Glomerular endothelial cell (primary cell): ENCODE measurements around the gene CT83. TPM values are rescaled to one million over a fixed set of nuclear protein-coding genes. Genes with fewer than 3 reads are reported as not detected.

Experiments
- DNase-seq: peaks from one replicate; pipeline ENCODE4 v3.0.0-alpha.2; 2011; ENCODE audit warnings: low read depth, low spot score; ENCODE audit errors: extremely low read depth
- total RNA-seq: library from RNA; depleted of rRNA; stranded (reverse); fragments of >200 nt; gene quantifications from 2 replicates; pipeline ENCODE4 v1.2.3, GENCODE V29; 2015

CT83 gene, protein sequence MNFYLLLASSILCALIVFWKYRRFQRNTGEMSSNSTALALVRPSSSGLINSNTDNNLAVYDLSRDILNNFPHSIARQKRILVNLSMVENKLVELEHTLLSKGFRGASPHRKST
- total RNA-seq, result not detected in 2 replicates

GRCh38 chrX:116462822-116463221, at the start of gene CT83:
CT83 (minus strand) TSS chrX:116462976; CDS start chrX:116462856, 120 bp downstream.
- DNase-seq, result no peak

GRCh38 chrX:116499780-116500179, 37.0 kb upstream of the CT83 start:
- DNase-seq, result no peak

DNA sequence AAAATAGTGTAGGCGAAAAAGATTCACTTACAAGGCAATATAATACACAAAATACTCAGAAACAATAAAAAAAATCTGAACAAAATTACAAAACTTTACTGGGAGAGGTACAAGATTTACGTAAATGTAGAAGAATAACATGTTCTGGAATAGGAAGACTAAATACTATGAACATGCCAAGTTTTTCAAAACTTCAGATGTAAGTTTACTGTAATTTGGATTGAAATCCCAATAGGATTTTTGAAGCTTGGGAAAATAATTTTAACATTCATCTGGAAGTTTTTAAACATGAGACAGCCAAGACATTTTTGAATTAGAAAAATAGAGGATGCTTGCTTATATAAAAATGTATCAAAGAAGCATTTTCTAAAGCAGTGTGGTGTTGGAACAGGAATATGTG, 30.5 kb upstream of the CT83 start:
- DNase-seq, result no peak

- DNase-seq, result no peak
Measured at GRCh38 chrX:116490104-116490503, 27.3 kb upstream of the CT83 start.

DNA sequence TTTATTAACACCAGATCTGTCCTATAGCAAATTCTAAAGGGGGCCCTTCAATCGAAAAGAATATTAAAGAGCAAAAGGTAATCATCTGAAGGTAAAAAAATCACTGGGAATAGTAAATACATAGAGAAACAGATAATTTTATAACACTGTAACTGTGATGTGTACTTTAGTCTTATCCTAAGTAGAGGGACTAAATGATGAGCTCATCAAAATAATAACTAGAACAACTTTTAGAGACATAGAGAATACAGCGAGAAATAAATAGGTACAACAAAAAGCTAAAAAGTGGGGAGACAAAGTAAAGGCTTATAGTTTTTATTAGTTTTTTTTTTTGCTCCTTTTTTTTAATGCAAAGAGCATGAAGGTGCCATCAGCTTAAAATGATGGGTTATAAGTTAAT, 17.3 kb upstream of the CT83 start:
- DNase-seq, result no peak

DNA sequence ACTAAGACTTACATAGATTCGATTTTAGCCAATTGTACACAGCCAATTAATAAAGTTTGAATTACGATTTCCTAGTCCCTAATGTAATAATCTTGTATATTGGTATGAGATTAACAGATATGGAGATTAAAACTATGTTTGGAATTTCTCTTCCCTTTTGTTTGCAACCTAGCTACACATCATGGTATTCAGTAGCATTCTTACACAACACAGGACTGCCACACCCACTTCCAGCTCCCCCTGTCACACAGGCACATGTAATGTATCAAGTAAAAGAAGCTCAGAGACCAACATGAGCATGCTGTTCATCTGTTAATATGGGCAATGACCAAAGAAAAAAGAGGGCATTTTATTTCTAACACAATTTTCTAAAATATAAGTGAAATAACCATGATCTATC, 13.6 kb downstream of the CT83 start:
- DNase-seq, result no peak

- DNase-seq, result no peak
Measured at GRCh38 chrX:116436358-116436816, 26.4 kb downstream of the CT83 start, which contains the start of gene SLC6A14. SLC6A14 (plus strand) TSS chrX:116436606; CDS start chrX:116436710, 104 bp downstream.

DNA sequence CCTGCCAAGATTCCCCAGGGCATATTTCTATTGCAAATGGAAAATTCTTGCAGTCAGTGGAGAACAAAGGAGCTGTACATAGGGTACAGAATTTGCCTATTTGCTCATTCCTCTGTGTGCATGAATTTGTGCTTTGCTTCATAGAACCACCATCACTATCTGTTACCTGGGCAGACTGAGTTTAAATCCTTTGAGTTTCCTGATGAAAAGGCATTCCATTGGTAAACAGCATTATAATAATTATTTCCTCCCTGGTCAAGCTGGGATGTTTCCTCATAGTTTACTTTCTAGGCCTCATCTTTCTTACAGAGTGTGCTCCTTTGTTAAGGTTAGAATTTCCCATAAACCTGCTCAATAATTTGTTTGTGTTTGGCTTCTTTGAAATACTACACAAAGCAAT, 27.2 kb downstream of the CT83 start:
- no peak for DNase-seq

- no peak for DNase-seq
Measured at GRCh38 chrX:116427978-116428377, 34.8 kb downstream of the CT83 start.

DNA sequence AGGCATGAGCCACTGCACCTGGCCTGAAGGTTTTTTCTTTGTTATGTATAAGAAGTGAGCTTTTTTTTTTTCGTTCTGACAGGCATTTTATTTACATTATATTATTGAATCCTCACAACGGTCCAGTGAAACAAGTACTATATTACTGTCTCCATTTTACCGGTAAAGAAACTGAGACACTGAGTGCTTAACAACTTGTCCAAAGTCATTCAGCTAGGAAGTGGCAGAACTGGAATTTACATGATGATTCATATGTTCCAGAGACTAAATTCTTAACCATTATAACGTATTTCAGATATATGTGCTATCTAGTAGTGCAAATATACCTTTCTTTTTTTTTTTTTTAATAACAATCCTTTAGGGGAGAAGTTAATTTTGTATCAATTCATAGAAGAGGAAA, 44.8 kb downstream of the CT83 start:
- no peak for DNase-seq

- DNase-seq, result no peak
Measured at GRCh38 chrX:116417214-116417613, 45.6 kb downstream of the CT83 start.

GRCh38 chrX:116413273-116413672, 49.5 kb downstream of the CT83 start:
- no peak for DNase-seq

Other genes with a start within 250 kb of the CT83 start
- gene SLC6A14, start 26.4 kb downstream of the CT83 start, total RNA-seq, result not detected in 2 replicates